Hematopoietic multipotent progenitor cell treated with erythropoietin and hydrocortisone succinate and interleukin-3 and kit ligand, for 6 days (in vitro differentiated cells): ENCODE measurements around the gene VTI1A.
"Not testable (repeated sequence)": the region's sequence is repeated elsewhere in the genome, so short reads cannot be mapped to it uniquely, and the experiment has no call there.

Experiments
- DNase-seq: peaks from one replicate; pipeline ENCODE4 v3.0.0-alpha.2; 2015

The VTI1A gene

DNA sequence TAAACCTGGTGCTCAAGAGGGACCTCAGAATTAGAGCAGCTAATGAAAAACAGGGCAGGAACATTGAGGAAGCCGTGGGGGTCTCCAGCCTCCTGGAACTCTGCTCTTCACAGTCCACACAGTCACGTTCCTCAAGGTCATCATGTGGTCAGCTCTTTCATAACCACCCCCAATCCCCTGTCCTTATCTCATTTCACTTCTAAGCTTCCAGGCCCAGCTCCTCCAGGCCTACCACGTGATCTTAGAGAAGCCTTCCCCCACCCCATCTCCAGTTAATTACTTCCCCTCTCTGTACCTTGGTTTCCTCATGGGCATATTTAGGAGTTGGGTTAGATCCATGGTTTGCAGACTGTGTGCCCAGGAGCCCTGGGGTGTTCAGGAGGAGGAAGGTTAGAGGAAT is 396.6 kb downstream of the VTI1A start:
- DNase-seq, result peak; percentile 32

DNA sequence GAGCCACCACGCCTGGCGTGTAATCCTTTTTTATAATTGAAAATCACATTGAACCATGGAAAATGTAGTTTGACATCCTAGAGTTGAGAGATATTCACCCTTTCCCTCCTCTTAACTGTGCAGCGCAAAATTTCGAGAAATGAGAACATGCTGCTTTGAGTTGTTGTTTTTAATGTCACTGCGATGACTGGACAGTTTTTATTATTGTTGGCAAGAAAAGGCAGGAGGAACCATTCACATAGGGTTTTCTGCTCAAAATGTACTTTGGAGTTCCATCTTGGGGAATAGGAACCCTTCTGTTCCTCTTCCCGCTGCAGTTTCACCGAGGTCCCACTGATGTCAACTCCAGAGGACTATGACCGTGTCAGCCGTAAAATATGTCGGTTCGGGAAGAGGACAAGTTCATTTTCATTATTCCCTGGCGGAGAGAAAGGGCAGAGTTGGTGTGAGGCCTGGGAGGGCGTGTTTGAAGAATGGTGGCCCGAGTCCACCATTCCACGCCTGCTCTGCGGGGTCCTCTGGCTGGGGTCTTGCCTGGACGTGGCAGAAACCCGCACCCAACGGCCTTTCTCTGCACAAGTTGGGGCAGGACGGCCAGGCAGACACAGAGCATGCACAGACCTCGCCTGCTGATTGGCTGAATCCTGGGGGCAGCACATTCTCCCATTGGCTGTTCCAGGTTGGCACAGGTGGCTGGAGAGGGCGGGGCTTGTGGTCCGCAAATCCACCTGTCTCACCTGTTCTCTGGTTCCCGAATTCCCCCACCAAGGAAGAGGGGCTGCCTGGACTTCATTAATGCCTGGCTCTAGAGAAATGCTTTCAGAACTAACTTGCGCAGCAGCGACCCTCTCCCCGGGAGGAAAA is 397.9 kb downstream of the VTI1A start:
- no peak for DNase-seq

DNA sequence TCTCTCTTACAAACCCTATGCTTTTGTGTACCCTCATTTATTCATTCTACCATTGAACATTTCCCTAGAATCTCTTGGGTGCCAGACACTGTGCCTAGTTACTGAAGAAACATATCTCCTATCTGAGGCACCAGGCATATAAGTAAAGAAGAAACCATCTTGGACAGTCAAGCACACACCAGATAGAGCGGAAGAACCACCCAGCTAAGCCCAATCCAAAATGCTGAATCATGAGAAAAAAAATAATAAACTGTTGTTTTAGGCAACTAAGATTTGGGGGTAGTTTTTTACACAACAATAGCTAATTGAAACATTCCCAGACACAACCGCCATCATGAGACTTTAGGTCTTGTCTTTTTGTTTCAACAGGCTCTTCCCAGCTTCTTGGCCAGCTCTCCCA is 400.8 kb downstream of the VTI1A start:
- DNase-seq, result no peak

GRCh38 chr10:112848228-112848627 is 401.2 kb downstream of the VTI1A start:
- no peak for DNase-seq

GRCh38 chr10:112848868-112849430 is 401.9 kb downstream of the VTI1A start:
- no peak for DNase-seq

DNA sequence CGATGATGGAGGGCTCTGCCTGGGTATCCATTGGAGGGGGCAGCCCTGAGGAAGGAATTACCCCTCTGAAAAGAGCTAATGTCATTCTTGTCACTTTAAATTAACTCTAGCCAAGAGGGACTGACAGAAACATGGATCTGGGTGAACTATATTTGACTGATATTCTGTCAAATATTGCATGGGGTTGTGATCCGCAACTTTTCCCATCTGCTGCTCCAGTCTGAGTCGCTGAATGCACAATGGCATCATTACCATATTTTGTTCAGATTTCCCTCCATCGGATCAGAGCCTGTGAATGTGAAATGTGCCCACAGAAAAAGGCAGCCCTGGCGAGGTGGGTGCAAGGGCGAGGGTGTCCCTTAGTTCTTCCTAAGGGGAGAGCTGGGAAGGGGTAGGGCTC is 402.5 kb downstream of the VTI1A start:
- no peak for DNase-seq

- DNase-seq, result no peak
These were observed 404.2 kb downstream of the VTI1A start for GRCh38 chr10:112851181-112851580.

DNA sequence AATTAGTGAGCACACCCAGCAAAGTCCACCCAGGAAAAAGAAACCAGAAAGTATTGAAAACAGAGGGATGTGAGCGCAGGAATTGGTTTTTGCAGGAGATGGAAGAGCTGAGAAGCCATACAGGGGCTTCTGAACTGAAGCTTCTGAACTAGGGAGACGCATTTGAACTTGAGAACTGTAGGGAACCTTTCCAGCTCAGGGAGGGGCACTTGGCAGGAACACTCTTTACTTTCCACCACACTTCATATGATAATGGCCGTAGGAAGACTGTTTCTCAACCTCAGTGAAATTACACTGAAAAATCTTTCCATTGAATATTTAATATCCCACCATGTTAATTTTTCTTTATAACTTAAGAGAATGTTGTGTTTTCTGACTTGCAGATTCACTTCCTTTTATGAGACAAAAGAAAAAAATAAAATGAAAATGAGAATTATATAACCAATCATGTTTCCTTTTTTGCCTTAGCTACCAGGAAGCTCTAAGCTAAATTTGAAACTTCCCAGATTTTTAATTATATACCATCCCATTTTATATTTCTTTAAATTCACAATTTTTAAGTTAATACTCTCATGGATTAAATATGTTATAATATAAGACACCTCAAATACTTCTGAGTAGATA is 404.7 kb downstream of the VTI1A start:
- DNase-seq, result no peak

DNA sequence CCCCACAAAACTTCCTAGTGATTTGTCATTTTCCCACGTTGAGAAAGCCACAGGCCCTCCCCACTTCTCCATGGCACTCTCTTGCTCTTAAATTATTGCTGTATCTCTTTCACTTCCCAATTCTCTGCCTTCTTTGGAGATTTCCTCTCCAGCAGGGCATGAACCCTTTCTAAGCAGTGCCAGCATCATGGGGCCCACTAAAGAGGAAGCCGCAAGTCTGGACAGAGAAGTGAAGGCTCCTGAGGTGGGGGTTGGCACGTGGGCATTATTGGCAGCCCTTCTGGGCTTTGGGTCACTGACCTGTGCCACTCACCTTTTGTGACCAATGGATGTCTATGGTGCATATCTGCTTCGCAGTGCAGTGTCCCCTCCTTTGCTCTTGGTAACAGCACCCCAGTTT is 405.3 kb downstream of the VTI1A start:
- peak; percentile 8 for DNase-seq

DNA sequence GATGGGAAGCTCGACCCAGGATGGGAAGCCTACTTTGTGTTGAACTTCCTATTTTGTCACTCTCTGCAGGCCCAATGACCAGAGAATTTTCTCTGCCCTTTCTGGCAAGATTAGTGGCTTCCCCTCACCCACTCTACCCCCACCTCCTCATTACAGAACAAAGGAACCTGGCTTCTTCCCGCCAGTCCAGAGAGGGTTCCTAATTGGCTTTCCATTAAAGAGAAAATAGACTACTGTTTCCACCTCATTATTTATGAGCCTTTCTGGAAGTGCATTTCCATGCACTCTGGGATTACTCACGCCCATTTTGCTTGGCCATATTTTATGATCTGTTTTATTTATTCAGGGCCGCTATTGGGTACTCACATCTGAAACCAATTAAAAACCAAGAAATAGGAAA is 408.1 kb downstream of the VTI1A start:
- DNase-seq, result no peak

DNA sequence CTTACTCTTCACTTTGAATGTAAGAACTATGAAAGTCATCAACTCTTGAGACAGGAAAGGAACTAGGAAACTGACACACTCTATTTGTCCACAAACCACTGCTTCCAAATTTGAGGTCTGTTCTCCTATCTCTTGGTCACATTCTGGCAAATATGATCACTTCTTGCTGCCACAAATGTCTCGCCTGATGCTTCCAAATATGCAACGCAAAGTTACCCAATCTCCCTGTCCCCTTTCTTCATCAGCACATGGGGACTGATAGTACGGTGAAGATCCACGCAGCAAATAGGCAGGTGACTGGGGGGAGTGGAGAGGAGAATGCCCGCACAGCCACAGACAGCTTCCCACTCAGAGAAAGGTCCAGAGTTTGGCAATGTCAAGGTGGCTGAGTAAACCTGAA is 410.5 kb downstream of the VTI1A start:
- no peak for DNase-seq

GRCh38 chr10:112858986-112859651 is 412.1 kb downstream of the VTI1A start:
- no peak for DNase-seq

DNA sequence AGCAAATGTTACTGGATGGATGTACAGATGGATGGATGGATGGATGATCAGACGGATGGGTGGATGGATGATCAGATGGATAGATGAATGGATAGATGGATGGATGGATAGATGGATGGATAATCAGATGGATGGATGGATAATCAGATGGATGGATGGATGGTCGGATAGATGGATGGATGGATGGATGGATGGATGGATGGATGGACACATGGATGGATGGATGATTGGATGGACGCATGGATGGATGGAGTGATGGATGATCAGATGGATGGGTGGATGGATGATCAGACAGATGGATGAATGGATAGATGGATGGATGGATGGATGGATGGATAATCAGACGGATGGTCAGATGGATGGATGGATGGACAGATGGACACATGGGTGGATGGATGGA is 412.8 kb downstream of the VTI1A start:
- no peak for DNase-seq

DNA sequence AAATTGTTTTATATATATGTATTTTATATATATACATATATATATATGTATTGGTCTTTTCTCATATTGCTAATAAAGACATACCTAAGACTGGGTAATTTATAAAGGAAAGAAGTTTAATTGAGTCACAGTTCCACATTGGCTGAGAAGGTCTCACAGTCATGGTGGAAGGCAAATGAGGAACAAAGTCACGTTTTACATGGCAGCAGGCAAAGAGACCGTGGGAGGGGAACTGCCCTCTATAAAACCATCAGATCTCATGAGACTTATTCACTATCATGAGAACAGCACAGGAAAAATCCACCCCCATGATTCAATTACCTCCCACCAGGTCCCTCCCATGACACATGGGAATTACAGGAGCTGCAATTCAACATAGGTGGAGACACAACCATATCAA is 416.4 kb downstream of the VTI1A start:
- not testable (repeated sequence) for DNase-seq
